ENCODE results near the gene PTPRU. TPM values are rescaled to one million over a fixed set of nuclear protein-coding genes. Genes with fewer than 3 reads are reported as not detected.

Gene PTPRU
- polyA plus RNA-seq, 1 experiment, result 7.8 TPM

DNA sequence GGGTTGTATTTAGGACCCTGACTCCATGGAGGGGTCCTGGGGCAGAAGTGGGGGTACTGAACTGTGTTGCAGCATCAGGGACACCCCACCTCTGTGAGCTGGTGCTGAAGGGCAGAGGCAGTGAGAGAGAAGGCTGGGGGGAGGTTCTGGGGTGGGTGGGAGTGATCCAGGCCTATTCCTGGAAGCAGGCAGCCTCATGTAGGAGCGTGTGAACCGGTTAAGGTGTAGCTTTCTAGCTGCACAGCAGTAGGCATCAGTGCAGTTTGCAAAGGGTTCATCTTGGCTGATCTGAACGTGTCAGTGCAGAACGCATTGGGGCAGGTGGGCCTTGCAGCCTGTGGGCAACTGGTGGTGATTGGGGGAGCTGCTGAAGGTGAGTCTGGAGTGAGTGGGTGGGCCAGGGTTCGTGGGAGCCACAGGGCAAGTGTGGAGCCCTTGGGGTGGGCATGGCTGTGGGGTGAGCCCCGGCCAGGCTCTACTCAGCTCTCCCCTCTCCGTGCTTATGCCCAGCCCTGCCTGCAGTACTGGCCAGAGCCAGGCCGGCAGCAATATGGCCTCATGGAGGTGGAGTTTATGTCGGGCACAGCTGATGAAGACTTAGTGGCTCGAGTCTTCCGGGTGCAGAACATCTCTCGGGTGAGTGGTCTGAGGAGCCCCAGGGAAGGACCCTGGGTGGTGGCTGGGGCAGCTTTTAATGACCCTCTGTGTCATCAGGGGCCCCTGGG is 86.7 kb downstream of the PTPRU start:
- CTCF ChIA-PET, result interaction anchor here (0.6 kb wide), 1 partner anchor 10 kb away, joined by 3 read pairs; no protein-coding TSS in a partner anchor

DNA sequence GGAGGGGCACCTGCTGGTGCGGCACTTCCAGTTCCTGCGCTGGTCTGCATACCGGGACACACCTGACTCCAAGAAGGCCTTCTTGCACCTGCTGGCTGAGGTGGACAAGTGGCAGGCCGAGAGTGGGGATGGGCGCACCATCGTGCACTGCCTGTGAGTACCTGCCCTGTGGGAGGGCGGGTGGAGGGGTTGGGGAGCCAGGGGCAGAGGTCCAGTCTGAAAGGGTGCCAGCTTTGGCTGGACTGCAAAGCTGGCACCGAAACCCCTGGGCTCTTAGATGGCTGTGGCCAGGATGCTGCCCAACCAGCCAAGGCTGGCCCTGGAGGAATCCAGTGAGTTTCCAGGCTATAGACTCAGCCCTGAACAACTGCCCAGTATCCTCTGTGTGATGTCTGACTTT is 87.3 kb downstream of the PTPRU start:
- no peak overlapping the region for H3K4me3 ChIP-seq (ENCODE audit: low read depth, low read length)
- H3K9me3 ChIP-seq (ENCODE audit: control insufficient read depth, insufficient read depth, low read length), result no peaks in the 10 kb centered on the region; the same call in 1 of the 2 replicates
- no peak for DNase-seq (ENCODE audit: low read depth, low spot score)
- no peaks in the 10 kb centered on the region for H3K27me3 ChIP-seq (ENCODE audit: control insufficient read depth, insufficient read depth, low read length)
- no peak overlapping the region for H3K27ac ChIP-seq (ENCODE audit: low read depth, low read length)
- TF ChIP-seq, protein P1, sequence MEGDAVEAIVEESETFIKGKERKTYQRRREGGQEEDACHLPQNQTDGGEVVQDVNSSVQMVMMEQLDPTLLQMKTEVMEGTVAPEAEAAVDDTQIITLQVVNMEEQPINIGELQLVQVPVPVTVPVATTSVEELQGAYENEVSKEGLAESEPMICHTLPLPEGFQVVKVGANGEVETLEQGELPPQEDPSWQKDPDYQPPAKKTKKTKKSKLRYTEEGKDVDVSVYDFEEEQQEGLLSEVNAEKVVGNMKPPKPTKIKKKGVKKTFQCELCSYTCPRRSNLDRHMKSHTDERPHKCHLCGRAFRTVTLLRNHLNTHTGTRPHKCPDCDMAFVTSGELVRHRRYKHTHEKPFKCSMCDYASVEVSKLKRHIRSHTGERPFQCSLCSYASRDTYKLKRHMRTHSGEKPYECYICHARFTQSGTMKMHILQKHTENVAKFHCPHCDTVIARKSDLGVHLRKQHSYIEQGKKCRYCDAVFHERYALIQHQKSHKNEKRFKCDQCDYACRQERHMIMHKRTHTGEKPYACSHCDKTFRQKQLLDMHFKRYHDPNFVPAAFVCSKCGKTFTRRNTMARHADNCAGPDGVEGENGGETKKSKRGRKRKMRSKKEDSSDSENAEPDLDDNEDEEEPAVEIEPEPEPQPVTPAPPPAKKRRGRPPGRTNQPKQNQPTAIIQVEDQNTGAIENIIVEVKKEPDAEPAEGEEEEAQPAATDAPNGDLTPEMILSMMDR (IDR thresholded peaks at IDR 0.05; ENCODE audit: low read depth, low read length), result no peak
- ChIA-PET POLR2A (no interaction called here), CTCF (no interaction called here)

More for the DNA sequence above, 86.7 kb downstream of the PTPRU start:
- no peaks in the 10 kb centered on the region; the same call in 1 of the 2 replicates for H3K9me3 ChIP-seq (ENCODE audit: control insufficient read depth, insufficient read depth, low read length)
- no peaks in the 10 kb centered on the region for H3K27me3 ChIP-seq (ENCODE audit: control insufficient read depth, insufficient read depth, low read length)
- POLR2A ChIA-PET, result no interaction called here
- TF ChIP-seq, protein P1 (IDR thresholded peaks at IDR 0.05; ENCODE audit: low read depth, low read length), result no peak
- DNase-seq (ENCODE audit: low read depth, low spot score), result no peak
- H3K4me3 ChIP-seq (ENCODE audit: low read depth, low read length), result no peak overlapping the region
- H3K27ac ChIP-seq (ENCODE audit: low read depth, low read length), result no peak overlapping the region

DNA sequence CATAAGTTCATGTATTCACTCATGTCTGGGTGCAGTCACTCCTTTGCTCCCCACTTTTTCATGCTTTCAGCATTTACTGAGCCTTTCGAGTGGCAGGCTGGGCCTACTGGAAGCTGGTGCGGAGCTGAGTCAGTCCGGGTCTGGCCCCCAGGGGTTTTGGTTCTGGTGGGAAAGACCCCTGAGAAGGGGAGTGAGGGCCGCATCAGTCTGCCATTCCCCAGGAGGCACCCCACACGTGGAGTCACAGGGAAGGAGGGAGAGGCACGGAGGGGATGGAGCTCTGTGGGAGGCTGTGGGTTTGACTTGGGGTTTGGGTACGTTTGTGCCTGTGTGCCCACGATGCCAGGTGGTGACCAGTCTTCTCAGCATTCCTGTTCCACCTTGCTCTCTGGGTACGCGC is 87.9 kb downstream of the PTPRU start:
- DNase-seq (ENCODE audit: low read depth, low spot score), result no peak
- POLR2A ChIA-PET, result no interaction called here
- CTCF ChIA-PET, result no interaction called here
- no peaks in the 10 kb centered on the region; the same call in 1 of the 2 replicates for H3K9me3 ChIP-seq (ENCODE audit: control insufficient read depth, insufficient read depth, low read length)
- H3K27me3 ChIP-seq (ENCODE audit: control insufficient read depth, insufficient read depth, low read length), result no peaks in the 10 kb centered on the region
- TF ChIP-seq, protein P1 (IDR thresholded peaks at IDR 0.05; ENCODE audit: low read depth, low read length), result no peak
- H3K4me3 ChIP-seq (ENCODE audit: low read depth, low read length), result no peak overlapping the region
- no peak overlapping the region for H3K27ac ChIP-seq (ENCODE audit: low read depth, low read length)

DNA sequence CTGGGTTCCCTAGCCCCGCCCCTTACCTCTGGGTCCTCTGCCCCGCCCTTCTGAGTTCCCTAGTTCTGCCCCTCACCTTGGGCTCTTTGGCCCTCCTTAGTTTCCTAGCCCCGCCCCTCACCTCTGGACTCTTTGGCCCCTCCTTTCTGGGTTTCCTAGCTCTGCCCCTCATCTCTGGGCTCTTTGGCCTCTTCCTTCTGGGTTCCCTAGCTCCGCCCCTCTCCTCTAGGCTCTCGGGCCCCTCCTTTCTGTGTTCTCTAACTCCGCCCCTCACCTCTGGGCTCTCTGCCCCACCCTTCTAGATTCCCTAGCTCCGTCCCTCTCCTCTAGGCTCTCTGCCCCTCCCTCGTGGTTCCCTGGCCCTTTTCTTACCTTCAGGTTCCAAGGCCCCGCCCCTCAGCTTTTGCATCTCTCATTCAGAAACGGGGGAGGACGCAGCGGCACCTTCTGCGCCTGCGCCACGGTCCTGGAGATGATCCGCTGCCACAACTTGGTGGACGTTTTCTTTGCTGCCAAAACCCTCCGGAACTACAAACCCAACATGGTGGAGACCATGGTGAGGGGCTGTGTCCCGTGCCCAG is 88.5 kb downstream of the PTPRU start:
- ChIA-PET CTCF (no interaction called here), POLR2A (no interaction called here)
- Histone ChIP-seq H3K4me3 (ENCODE audit: low read depth, low read length) (no peak overlapping the region), H3K9me3 (ENCODE audit: control insufficient read depth, insufficient read depth, low read length) (no peaks in the 10 kb centered on the region; the same call in 1 of the 2 replicates), H3K27ac (ENCODE audit: low read depth, low read length) (no peak overlapping the region), H3K27me3 (ENCODE audit: control insufficient read depth, insufficient read depth, low read length) (no peaks in the 10 kb centered on the region)
- no peak for DNase-seq (ENCODE audit: low read depth, low spot score)
- TF ChIP-seq, protein P1 (IDR thresholded peaks at IDR 0.05; ENCODE audit: low read depth, low read length), result no peak

DNA sequence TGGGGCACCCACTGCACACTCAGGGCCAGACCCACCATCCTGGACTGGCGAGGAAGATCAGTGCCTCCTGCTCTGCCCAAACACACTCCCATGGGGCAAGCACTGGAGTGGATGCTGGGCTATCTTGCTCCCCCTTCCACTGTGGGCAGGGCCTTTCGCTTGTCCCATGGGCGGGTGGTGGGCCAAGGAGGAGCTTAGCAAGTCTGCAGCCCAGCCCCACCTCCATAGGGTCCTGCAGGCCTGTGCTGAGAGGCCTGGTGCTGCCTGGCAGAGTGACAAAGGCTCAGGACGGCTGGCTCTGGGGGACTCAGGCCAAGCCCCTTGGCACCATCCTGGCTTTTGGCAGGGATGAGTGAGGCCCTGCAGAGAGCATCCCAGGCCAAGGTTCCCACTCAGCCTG is 89.4 kb downstream of the PTPRU start:
- H3K27me3 ChIP-seq (ENCODE audit: control insufficient read depth, insufficient read depth, low read length), result no peaks in the 10 kb centered on the region
- POLR2A ChIA-PET, result no interaction called here
- DNase-seq (ENCODE audit: low read depth, low spot score), result no peak
- TF ChIP-seq, protein P1 (IDR thresholded peaks at IDR 0.05; ENCODE audit: low read depth, low read length), result no peak
- CTCF ChIA-PET, result no interaction called here
- H3K27ac ChIP-seq (ENCODE audit: low read depth, low read length), result no peak overlapping the region
- no peaks in the 10 kb centered on the region for H3K9me3 ChIP-seq (ENCODE audit: control insufficient read depth, insufficient read depth, low read length)
- H3K4me3 ChIP-seq (ENCODE audit: low read depth, low read length), result no peak overlapping the region
